HepG2 (cell line): ENCODE results near the gene WDR3. TPM values are rescaled to one million over a fixed set of nuclear protein-coding genes. Genes with fewer than 3 reads are reported as not detected.

ENCODE experiments used
- ATAC-seq: fragments of 200-7000 bp; cut with Tn5 transposase; 3 replicates; pipeline ENCODE4 v1.9.1; 2020; ENCODE audit warnings: mild to moderate bottlenecking, moderate library complexity
- BruUV-seq: library from RNA; stranded (reverse); fragments of 400-500 nt; replicated peaks from 2 replicates; lab custom pipeline; 2021; lab: Mats Ljungman, UMichigan
- CTCF ChIA-PET: fragments of 300-600 bp; formaldehyde crosslinking; extraction: SDS; loops from one replicate; lab custom pipeline; 2021; ENCODE audit warnings: low total read pairs, inconsistent platforms, low intra/inter-chr PET ratio; lab: Yijun Ruan, JAX
- POLR2A ChIA-PET: fragments of 350-600 bp; sonication (Branson Sonifier 250); formaldehyde crosslinking; loops from one replicate; lab custom pipeline; 2020; ENCODE audit warnings: antibody characterized with exemption, inconsistent platforms; lab: Yijun Ruan, JAX
- DNase-seq: peaks from one replicate; pipeline ENCODE4 v3.0.0-alpha.2; 2015; ENCODE audit warnings: low spot score
- FAIRE-seq: peaks from 3 replicates; lab custom pipeline; 2011; peaks lifted over from hg19 to GRCh38; lab: Jason Lieb, UNC
- H2AFZ ChIP-seq: one replicate; pipeline ENCODE4 v1.6.1; 2011; ENCODE audit warnings: low read length, inconsistent platforms
- H3K27ac ChIP-seq: fragments of 300-600 bp; 3 replicates; pipeline ENCODE4 v1.8.0; 2011; ENCODE audit warnings: mixed run types, mild to moderate bottlenecking, mixed read lengths, low read length, inconsistent platforms; ENCODE audit not compliant: insufficient read depth; ENCODE audit errors: extremely low read length
- H3K27me3 ChIP-seq, 2 experiments: fragments of 200-600 bp in 1 of 2; 2 replicates in 1 of 2; 3 replicates in 1 of 2; pipeline versions ENCODE4 v1.6.0 to v1.8.0; 2011; ENCODE audit warnings: low read length in 2 of 2, mild to moderate bottlenecking in 2 of 2, moderate library complexity in 2 of 2, inconsistent platforms in 1 of 2; ENCODE audit not compliant: insufficient read depth in 2 of 2, control insufficient read depth in 1 of 2
- H3K36me3 ChIP-seq, 2 experiments: fragments of 200-600 bp in 1 of 2; replicated peaks in 1 of 2; 2 replicates in 1 of 2; 3 replicates in 1 of 2; pipeline versions ENCODE4 v1.5.1 to v1.8.0; 2011; ENCODE audit warnings: low read length in 2 of 2, inconsistent platforms in 1 of 2; ENCODE audit not compliant: insufficient read depth in 2 of 2, control insufficient read depth in 1 of 2
- H3K4me1 ChIP-seq: 2 replicates; pipeline ENCODE4 v1.5.1; 2012; ENCODE audit warnings: low read length, inconsistent platforms; ENCODE audit not compliant: insufficient read depth
- H3K4me2 ChIP-seq: 2 replicates; pipeline ENCODE4 v1.6.0; 2011; ENCODE audit warnings: low read depth, low read length, inconsistent platforms
- H3K4me3 ChIP-seq, 3 experiments: fragments of 200-600 bp in 1 of 3; sonication (generic), shearing (Covaris generic) in 1 of 3; replicated peaks in 1 of 3; 2 replicates each; pipeline ENCODE4 v1.5.1; 2011 to 2016; ENCODE audit warnings: low read length in 3 of 3, inconsistent platforms in 2 of 3, low read depth in 2 of 3, mild to moderate bottlenecking in 2 of 3, control low read depth in 1 of 3, mixed read lengths in 1 of 3; ENCODE audit not compliant: insufficient read depth in 1 of 3
- H3K79me2 ChIP-seq: one replicate; pipeline ENCODE4 v1.6.1; 2011; ENCODE audit warnings: low read length, inconsistent platforms; ENCODE audit not compliant: insufficient read depth
- H3K9ac ChIP-seq: 2 replicates; pipeline ENCODE4 v1.6.0; 2011; ENCODE audit warnings: mild to moderate bottlenecking, low read depth, low read length, inconsistent platforms; ENCODE audit not compliant: insufficient read depth
- H3K9me3 ChIP-seq: 2 replicates; pipeline ENCODE4 v1.5.1; 2012; ENCODE audit warnings: mild to moderate bottlenecking, low read length
- H4K20me1 ChIP-seq: 2 replicates; pipeline ENCODE4 v1.6.0; 2011; ENCODE audit warnings: inconsistent platforms, mild to moderate bottlenecking, low read length, moderate library complexity; ENCODE audit not compliant: insufficient read depth
- ELF4 ChIP-seq: sonication (generic); formaldehyde crosslinking; IDR thresholded peaks from 2 replicates; pipeline ENCODE4 v1.5.0; 2020; ENCODE audit warnings: missing genetic modification reagents, mild to moderate bottlenecking, moderate library complexity, borderline replicate concordance
- KDM3A ChIP-seq: IDR thresholded peaks from 2 replicates; pipeline ENCODE4 v1.6.1; 2018; ENCODE audit warnings: low read depth, missing compliant biosample characterization
- PCBP1 ChIP-seq: fragments of 200-400 bp; formaldehyde crosslinking; IDR thresholded peaks from 2 replicates; pipeline ENCODE4 v1.6.1; 2017; ENCODE audit warnings: mild to moderate bottlenecking, low read depth, low read length, borderline replicate concordance
- POLR2G ChIP-seq: fragments of 200-400 bp; formaldehyde crosslinking; IDR thresholded peaks from 2 replicates; pipeline ENCODE4 v1.6.1; 2018; ENCODE audit warnings: mild to moderate bottlenecking, low read depth, low read length, moderate library complexity
- REXO4 ChIP-seq: sonication (generic); formaldehyde crosslinking; IDR thresholded peaks from 2 replicates; pipeline ENCODE4 v1.8.0; 2022; ENCODE audit warnings: missing genetic modification reagents, mild to moderate bottlenecking, borderline replicate concordance
- WGBS: methylation state at CpG from one replicate; pipeline ENCODE4 v1.1.6; 2017; ENCODE audit warnings: low lambda C conversion rate; 5-methylcytosine and 5-hydroxymethylcytosine counted together
- in situ Hi-C: cut with HindIII; loops from 2 replicates; pipeline ENCODE4 v1.10.0; 2017; ENCODE audit warnings: low pct_unique_long_range_greater_than_20kb; ENCODE audit not compliant: extremely low pct_ligation_motif_present
- intact Hi-C: fragments of 100-400 bp; cut with micrococcal nuclease; formaldehyde crosslinking; loops from one replicate; pipeline ENCODE4 v1.10.0; 2022; ENCODE audit not compliant: unreplicated experiment
- polyA plus RNA-seq, 8 experiments: library from polyadenylated mRNA; depleted of rRNA in 3 of 8; stranded (reverse) in 7 of 8; unstranded in 1 of 8; fragments of >200 nt; fragmentation: Illumina TruSeq in 4 of 8; extraction: Trizol in 4 of 8; gene quantifications; 2 replicates each; pipeline versions ENCODE4 v1.2.1 to v1.2.3, GENCODE V29; 2011 to 2016; ENCODE audit warnings: low read depth in 4 of 8, missing spikeins in 1 of 8, mixed read lengths in 1 of 8; ENCODE audit not compliant: insufficient read depth in 1 of 8
- total RNA-seq, 5 experiments: library from RNA; depleted of rRNA; stranded (reverse); fragments of >200 nt; fragmentation: Illumina TruSeq; extraction: Trizol; gene quantifications; 2 replicates each; pipeline ENCODE4 v1.2.3, GENCODE V29; 2016; ENCODE audit warnings: low read depth in 1 of 5
- TF ChIP-seq, protein P1 (sequence below): IDR thresholded peaks from 2 replicates; pipeline ENCODE4 v1.6.1; 2016; ENCODE audit warnings: low read depth, missing genetic modification reagents, missing compliant biosample characterization
- TF ChIP-seq, protein P2 (sequence below): sonication (generic); formaldehyde crosslinking; IDR thresholded peaks from 2 replicates; pipeline ENCODE4 v1.4.0; 2020; ENCODE audit warnings: mild to moderate bottlenecking, missing genetic modification reagents

Gene WDR3
- total and polyA plus RNA-seq, 2 of the 13 experiments (the other 11 are each of a cell fraction or from before 2014, with no cell fraction given) = 15.9 to 55.5 TPM

DNA sequence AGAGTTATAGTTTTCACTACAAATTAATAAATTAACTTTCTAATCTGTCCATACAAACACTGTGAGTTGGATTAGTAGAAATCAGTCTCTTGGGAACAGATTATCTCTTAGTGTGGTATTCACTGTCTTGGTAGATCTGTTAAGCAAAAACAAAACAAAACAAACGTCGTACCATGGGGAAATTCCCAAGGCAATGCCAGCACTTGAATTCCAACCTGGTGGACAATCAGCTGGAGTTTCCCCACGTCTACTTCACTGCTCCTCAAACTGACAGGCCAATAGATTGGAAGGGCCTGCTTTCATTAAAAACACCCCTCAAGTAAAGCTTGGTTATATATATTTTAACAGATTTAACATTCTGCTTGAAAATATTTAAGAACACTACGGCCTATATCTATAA lies 32.0 kb upstream of the WDR3 start:
- Histone ChIP-seq H3K9me3 (no peaks in the 10 kb centered on the region), H4K20me1 (no peaks in the 10 kb centered on the region), H3K36me3 (peaks cover 8 to 35% of the 10 kb centered on the region in 2 experiments), H3K27ac (no peak overlapping the region), H3K4me2 (no peak overlapping the region), H2AFZ (no peak overlapping the region), H3K79me2 (no peaks in the 10 kb centered on the region), H3K27me3 (no peaks in the 10 kb centered on the region), H3K4me1 (no peaks in the 10 kb centered on the region), H3K4me3 (no peak overlapping the region), H3K9ac (no peak overlapping the region)
- TF ChIP-seq PCBP1 (no peak), ELF4 (CRISPR knock-in tag) (no peak), POLR2G (no peak), KDM3A (CRISPR knock-in tag) (no peak), REXO4 (CRISPR knock-in tag) (no peak)
- TF ChIP-seq, protein P1, sequence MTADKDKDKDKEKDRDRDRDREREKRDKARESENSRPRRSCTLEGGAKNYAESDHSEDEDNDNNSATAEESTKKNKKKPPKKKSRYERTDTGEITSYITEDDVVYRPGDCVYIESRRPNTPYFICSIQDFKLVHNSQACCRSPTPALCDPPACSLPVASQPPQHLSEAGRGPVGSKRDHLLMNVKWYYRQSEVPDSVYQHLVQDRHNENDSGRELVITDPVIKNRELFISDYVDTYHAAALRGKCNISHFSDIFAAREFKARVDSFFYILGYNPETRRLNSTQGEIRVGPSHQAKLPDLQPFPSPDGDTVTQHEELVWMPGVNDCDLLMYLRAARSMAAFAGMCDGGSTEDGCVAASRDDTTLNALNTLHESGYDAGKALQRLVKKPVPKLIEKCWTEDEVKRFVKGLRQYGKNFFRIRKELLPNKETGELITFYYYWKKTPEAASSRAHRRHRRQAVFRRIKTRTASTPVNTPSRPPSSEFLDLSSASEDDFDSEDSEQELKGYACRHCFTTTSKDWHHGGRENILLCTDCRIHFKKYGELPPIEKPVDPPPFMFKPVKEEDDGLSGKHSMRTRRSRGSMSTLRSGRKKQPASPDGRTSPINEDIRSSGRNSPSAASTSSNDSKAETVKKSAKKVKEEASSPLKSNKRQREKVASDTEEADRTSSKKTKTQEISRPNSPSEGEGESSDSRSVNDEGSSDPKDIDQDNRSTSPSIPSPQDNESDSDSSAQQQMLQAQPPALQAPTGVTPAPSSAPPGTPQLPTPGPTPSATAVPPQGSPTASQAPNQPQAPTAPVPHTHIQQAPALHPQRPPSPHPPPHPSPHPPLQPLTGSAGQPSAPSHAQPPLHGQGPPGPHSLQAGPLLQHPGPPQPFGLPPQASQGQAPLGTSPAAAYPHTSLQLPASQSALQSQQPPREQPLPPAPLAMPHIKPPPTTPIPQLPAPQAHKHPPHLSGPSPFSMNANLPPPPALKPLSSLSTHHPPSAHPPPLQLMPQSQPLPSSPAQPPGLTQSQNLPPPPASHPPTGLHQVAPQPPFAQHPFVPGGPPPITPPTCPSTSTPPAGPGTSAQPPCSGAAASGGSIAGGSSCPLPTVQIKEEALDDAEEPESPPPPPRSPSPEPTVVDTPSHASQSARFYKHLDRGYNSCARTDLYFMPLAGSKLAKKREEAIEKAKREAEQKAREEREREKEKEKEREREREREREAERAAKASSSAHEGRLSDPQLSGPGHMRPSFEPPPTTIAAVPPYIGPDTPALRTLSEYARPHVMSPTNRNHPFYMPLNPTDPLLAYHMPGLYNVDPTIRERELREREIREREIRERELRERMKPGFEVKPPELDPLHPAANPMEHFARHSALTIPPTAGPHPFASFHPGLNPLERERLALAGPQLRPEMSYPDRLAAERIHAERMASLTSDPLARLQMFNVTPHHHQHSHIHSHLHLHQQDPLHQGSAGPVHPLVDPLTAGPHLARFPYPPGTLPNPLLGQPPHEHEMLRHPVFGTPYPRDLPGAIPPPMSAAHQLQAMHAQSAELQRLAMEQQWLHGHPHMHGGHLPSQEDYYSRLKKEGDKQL (CRISPR knock-in tag) = no peak
- TF ChIP-seq, protein P2, sequence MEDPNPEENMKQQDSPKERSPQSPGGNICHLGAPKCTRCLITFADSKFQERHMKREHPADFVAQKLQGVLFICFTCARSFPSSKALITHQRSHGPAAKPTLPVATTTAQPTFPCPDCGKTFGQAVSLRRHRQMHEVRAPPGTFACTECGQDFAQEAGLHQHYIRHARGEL (CRISPR knock-in tag) = no peak
- FAIRE-seq = no peak
- intact Hi-C loops = no loop called here
- no peak for ATAC-seq
- POLR2A ChIA-PET = no interaction called here
- DNase-seq = no peak
- BruUV-seq = no TSS peak
- CTCF ChIA-PET = no interaction called here
- WGBS = 84% methylated on average over 4 of the region's 4 CpGs
- in situ Hi-C loops = loop anchor here (5.0 kb wide), 1 partner anchor 85 kb away; no protein-coding TSS in a partner anchor
